DMS114 treated with DMSO at 0.1 percent for 48 hours (cell line): ENCODE measurements around the gene HTT.
A peak's percentile ranks its signal among the peaks of the same experiment; 100 is the strongest.
"Not testable (repeated sequence)": the region's sequence is repeated elsewhere in the genome, so short reads cannot be mapped to it uniquely, and the experiment has no call there.

Experiments
- DNase-seq: peaks from one replicate; lab custom pipeline; 2025; ENCODE audit not compliant: unreplicated experiment; lab: John Stamatoyannopoulos, UW

Gene HTT

DNA sequence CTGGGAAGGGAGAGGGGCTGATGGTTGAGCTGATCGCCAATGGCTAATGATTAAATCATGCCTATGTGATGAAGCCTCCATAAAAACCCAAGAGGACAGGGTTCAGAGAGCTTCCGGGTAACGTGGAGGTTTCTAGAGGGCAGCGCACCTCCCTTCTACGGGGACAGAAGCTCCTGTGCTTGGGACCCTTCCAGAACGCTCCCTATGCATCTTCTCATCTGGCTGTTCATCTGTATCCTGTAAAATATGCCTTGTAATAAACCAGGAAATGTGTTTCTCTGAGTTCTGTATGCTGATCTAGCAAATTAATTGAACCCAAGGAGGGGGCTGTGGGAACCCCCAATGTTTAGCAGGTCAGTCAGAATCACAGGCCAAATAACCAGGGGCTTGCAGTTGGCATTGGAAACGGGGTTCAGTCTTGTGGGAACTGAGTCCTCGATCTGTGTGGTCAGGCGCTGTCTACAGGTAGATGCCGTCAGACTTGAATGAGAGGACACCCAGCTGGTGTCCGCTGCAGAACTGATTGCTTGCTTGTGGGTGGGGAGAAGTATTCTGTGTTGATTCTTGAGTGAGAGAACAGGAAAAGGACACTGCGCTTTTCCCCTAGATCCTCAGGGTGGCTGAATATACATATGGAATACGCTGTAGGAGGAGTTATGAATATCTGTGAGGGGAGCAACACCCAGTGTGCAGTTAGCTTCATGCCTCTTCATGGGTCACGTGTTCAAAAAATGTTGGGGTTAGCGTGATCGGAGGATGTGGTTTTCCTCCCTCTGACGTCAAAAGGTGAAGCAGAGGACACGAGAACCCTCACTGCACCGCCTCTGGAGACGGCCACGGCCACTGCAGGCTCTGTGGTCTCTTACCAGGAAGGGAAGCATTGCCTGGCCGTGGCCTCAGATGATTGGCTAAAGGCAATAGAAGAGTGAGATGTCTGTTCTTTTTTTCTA, 29.3 kb upstream of the HTT start:
- no peak for DNase-seq

GRCh38 chr4:3046162-3046561, 28.3 kb upstream of the HTT start:
- no peak for DNase-seq

GRCh38 chr4:3046623-3047022, 27.9 kb upstream of the HTT start:
- no peak for DNase-seq

- DNase-seq = no peak
Observed at GRCh38 chr4:3047464-3048286, 26.8 kb upstream of the HTT start.

- DNase-seq = not testable (repeated sequence)
Observed at GRCh38 chr4:3051141-3051897, 23.2 kb upstream of the HTT start.

DNA sequence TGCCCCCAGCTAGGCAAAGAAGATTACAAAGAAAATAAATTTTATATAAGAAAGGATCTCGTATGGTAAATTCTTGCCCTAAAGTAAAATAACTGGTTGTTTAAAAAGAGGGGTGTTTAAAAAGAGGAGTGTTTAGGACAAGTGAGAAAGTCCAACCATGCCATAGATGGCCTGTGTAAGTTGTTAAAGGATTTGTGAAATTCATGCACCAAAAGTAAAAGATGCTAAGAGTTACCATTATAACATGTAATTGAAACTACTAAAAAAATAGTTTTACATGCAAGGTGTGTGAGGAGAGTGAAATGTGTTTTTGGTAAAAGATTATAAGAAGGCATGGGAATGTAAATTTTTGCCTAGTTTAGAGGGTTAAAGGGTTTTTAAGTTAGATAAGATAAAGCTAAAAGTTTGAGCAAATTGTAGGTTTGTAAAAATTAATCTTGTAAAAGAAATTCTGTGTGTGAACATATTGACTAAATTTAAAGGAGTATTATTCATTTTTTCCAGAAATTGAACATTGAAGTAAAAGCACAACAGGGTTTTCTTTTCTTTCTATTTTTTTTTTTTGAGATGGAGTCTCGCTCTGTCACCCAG, 20.2 kb upstream of the HTT start:
- no peak for DNase-seq

DNA sequence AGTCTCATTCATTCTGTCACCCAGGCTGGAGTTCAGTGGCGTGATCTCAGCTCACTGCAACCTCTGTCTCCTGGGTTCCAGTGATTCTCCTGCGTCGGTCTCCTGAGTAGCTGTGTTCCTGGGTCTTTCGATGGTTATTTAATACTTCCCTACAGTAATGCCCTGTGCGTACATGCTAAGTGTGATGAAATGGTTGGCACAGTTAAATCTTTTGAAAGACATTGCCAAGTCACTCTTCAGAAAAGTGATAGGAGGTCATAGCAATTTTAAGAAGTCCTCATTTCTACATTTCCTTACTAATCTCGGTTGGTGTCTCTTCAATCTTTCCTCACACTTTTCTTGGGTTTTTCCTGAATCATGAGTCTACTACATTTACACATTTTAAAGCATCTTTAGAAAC, 14.5 kb upstream of the HTT start:
- DNase-seq = no peak

- no peak for DNase-seq
Observed at GRCh38 chr4:3060946-3061345, 13.5 kb upstream of the HTT start.

DNA sequence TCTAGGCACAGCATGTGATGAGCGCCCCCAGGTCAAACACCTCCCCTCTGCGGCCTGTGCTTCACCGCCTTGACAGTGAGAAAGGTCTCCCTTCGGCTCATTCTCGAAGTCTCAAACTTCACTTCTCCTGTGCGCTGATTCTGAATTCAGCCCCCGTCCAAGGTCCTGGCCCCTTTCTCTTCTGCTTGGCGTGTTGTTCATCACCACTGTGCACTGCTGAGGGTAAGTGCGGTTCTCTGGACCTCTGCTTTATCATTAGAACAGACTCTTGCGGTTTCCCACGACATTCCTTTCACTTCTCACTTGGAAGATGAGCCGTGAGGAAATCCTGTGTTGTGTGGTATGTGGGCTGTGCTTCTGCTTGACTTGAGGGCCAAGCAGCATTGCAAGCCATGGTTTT, 12.0 kb upstream of the HTT start:
- no peak for DNase-seq

GRCh38 chr4:3065551-3065950, 8.9 kb upstream of the HTT start:
- DNase-seq = no peak

- no peak for DNase-seq
Observed at GRCh38 chr4:3066836-3067400, 7.6 kb upstream of the HTT start.

DNA sequence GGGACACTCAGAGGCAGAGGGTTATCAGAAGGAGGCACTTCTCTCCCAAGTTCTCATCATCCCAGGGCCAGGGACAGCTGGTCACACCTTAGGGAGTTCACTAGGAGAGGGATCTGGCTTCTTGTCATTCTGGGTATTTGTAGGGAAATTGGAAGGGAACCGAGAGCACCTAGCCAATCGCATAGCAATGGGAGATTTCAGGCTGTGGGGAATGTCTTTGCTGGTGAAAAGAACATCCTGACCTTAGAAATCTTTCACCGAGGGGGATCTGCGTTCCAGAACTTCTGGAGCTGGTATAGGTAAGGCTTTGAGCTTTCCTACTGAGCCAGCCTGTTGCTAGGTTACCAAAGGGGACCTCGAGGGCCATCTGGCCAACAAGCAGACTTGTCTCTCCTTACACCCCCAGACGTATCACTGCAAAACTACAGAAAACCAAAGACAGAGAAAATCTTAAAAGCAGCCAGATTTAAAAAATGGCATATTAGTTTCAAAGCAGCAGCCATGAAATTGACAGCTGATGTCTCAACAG, 6.9 kb upstream of the HTT start:
- DNase-seq = no peak

GRCh38 chr4:3069661-3070199, 4.8 kb upstream of the HTT start:
- no peak for DNase-seq

GRCh38 chr4:3070709-3071500, 3.6 kb upstream of the HTT start:
- no peak for DNase-seq

GRCh38 chr4:3071811-3072210, 2.7 kb upstream of the HTT start:
- DNase-seq = no peak

GRCh38 chr4:3073158-3074077, 1.1 kb upstream of the HTT start:
- no peak for DNase-seq

DNA sequence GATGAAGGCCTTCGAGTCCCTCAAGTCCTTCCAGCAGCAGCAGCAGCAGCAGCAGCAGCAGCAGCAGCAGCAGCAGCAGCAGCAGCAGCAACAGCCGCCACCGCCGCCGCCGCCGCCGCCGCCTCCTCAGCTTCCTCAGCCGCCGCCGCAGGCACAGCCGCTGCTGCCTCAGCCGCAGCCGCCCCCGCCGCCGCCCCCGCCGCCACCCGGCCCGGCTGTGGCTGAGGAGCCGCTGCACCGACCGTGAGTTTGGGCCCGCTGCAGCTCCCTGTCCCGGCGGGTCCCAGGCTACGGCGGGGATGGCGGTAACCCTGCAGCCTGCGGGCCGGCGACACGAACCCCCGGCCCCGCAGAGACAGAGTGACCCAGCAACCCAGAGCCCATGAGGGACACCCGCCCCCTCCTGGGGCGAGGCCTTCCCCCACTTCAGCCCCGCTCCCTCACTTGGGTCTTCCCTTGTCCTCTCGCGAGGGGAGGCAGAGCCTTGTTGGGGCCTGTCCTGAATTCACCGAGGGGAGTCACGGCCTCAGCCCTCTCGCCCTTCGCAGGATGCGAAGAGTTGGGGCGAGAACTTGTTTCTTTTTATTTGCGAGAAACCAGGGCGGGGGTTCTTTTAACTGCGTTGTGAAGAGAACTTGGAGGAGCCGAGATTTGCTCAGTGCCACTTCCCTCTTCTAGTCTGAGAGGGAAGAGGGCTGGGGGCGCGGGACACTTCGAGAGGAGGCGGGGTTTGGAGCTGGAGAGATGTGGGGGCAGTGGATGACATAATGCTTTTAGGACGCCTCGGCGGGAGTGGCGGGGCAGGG, 568 bp downstream of the HTT start:
- peak; percentile 51 for DNase-seq

DNA sequence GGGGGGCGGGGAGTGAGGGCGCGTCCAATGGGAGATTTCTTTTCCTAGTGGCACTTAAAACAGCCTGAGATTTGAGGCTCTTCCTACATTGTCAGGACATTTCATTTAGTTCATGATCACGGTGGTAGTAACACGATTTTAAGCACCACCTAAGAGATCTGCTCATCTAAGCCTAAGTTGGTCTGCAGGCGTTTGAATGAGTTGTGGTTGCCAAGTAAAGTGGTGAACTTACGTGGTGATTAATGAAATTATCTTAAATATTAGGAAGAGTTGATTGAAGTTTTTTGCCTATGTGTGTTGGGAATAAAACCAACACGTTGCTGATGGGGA, 1.1 kb downstream of the HTT start:
- no peak for DNase-seq
